Osteoblast (primary cell): ENCODE measurements around the gene PAH. TPM values are rescaled to one million over a fixed set of nuclear protein-coding genes. Genes with fewer than 3 reads are reported as not detected.

Source experiments
- DNase-seq: peaks from one replicate; pipeline ENCODE4 v3.0.0; 2011; ENCODE audit warnings: low spot score, mixed read lengths; ENCODE audit not compliant: insufficient read length; ENCODE audit errors: missing footprints
- H2AFZ ChIP-seq: 2 replicates; pipeline ENCODE4 v1.6.0; 2011; ENCODE audit warnings: mild to moderate bottlenecking, low read length
- H3K27ac ChIP-seq: 2 replicates; pipeline ENCODE4 v1.5.1; 2011; ENCODE audit warnings: mild to moderate bottlenecking, low read depth, low read length, moderate library complexity
- H3K27me3 ChIP-seq: 2 replicates; pipeline ENCODE4 v1.6.0; 2012; ENCODE audit warnings: mild to moderate bottlenecking, control low read depth, inconsistent platforms, low read length, moderate library complexity; ENCODE audit not compliant: insufficient read depth
- H3K36me3 ChIP-seq: 2 replicates; pipeline ENCODE4 v1.5.1; 2011; ENCODE audit warnings: mild to moderate bottlenecking, low read length, control low read depth, moderate library complexity; ENCODE audit not compliant: insufficient read depth
- H3K4me1 ChIP-seq: 2 replicates; pipeline ENCODE4 v1.5.1; 2011; ENCODE audit warnings: mild to moderate bottlenecking, low read length, control low read depth, moderate library complexity; ENCODE audit not compliant: insufficient read depth
- H3K4me2 ChIP-seq: 2 replicates; pipeline ENCODE4 v1.6.0; 2011; ENCODE audit warnings: mild to moderate bottlenecking, low read length; ENCODE audit not compliant: insufficient read depth
- H3K4me3 ChIP-seq: fragments of 200-600 bp; sonication (generic); 3 replicates; pipeline ENCODE4 v1.5.1; 2012; ENCODE audit warnings: mild to moderate bottlenecking, low read length, inconsistent platforms; ENCODE audit not compliant: insufficient read depth
- H3K79me2 ChIP-seq: 2 replicates; pipeline ENCODE4 v1.6.0; 2012; ENCODE audit warnings: mild to moderate bottlenecking, low read length, control low read depth, inconsistent platforms; ENCODE audit not compliant: insufficient read depth
- H3K9me3 ChIP-seq: 2 replicates; pipeline ENCODE4 v1.5.1; 2011; ENCODE audit warnings: low read depth, low read length, control low read depth
- H4K20me1 ChIP-seq: 2 replicates; pipeline ENCODE4 v1.6.0; 2012; ENCODE audit warnings: mild to moderate bottlenecking, low read length, control low read depth; ENCODE audit not compliant: insufficient read depth
- total RNA-seq: library from RNA; depleted of rRNA; stranded (reverse); fragments of >200 nt; gene quantifications from 2 replicates; pipeline ENCODE4 v1.2.3, GENCODE V29; 2012
- TF ChIP-seq, protein P1 (sequence below): IDR thresholded peaks from 2 replicates; pipeline ENCODE4 v1.5.1; 2011; ENCODE audit warnings: mild to moderate bottlenecking, low read depth, low read length, moderate library complexity; ENCODE audit errors: extremely low read depth

The PAH gene
- total RNA-seq, 1 donor = not detected

DNA sequence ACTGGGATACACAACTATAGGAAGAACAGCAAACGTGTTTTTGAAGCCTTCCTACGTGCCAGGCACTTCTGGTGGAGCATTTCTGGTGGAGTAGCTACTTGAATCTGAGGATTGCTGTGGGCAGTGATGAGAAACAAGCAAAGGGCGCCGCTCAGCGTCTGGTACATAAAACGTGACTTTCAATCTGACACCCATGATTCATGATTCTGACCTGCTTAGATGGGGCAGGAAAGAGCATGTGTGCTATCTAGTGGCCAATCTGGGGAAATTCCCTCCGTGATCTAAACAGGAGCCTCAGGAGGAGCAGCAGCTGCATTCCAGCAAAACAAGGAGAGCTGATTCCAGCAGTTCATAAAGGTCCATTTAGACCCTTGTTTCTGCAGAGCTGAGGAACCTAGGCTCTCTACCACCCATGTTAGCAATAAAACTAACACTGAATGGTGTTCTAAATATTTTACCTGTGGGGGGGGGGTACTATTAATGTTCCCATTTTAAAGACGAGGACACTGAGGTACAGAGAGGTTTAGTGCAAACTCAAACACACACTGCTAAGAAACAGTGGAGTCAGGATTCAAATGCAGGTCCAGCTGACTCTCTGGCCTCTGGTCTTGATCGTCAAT is 37.8 kb downstream of the PAH start:
- H3K36me3 ChIP-seq = no peaks in the 10 kb centered on the region
- H3K27ac ChIP-seq = no peak overlapping the region
- H4K20me1 ChIP-seq = no peaks in the 10 kb centered on the region
- no peak overlapping the region for H3K4me3 ChIP-seq
- peak overlapping the region; percentile 62 for H2AFZ ChIP-seq
- H3K4me2 ChIP-seq = peak overlapping the region; percentile 55
- TF ChIP-seq, protein P1, sequence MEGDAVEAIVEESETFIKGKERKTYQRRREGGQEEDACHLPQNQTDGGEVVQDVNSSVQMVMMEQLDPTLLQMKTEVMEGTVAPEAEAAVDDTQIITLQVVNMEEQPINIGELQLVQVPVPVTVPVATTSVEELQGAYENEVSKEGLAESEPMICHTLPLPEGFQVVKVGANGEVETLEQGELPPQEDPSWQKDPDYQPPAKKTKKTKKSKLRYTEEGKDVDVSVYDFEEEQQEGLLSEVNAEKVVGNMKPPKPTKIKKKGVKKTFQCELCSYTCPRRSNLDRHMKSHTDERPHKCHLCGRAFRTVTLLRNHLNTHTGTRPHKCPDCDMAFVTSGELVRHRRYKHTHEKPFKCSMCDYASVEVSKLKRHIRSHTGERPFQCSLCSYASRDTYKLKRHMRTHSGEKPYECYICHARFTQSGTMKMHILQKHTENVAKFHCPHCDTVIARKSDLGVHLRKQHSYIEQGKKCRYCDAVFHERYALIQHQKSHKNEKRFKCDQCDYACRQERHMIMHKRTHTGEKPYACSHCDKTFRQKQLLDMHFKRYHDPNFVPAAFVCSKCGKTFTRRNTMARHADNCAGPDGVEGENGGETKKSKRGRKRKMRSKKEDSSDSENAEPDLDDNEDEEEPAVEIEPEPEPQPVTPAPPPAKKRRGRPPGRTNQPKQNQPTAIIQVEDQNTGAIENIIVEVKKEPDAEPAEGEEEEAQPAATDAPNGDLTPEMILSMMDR = peak; percentile 44
- H3K4me1 ChIP-seq = no peaks in the 10 kb centered on the region
- no peaks in the 10 kb centered on the region for H3K79me2 ChIP-seq
- H3K9me3 ChIP-seq = no peaks in the 10 kb centered on the region
- H3K27me3 ChIP-seq = no peaks in the 10 kb centered on the region
- DNase-seq = no peak

DNA sequence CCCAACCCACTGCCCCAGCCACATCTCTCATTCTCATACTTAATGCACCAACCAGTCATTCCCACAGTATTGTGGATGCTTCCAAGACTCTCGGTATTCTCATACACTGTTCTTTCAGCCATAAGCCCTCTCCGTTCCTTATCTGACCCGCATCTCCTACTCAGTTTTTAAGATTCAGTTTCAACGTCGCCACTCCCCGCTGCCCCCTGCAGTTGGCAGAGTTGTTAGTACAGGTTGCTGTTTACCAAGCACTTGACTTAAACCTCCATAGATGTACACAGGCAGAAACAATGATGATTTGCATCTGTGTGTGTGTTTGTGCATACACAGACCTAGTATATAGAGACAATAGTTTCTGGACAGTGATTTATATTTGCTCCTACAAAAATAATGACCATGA is 40.2 kb downstream of the PAH start:
- no peak overlapping the region for H3K27ac ChIP-seq
- no peaks in the 10 kb centered on the region for H3K79me2 ChIP-seq
- H3K9me3 ChIP-seq = no peaks in the 10 kb centered on the region
- H3K36me3 ChIP-seq = no peaks in the 10 kb centered on the region
- H2AFZ ChIP-seq = no peak overlapping the region
- DNase-seq = no peak
- TF ChIP-seq, protein P1 = no peak
- H4K20me1 ChIP-seq = no peaks in the 10 kb centered on the region
- H3K4me3 ChIP-seq = no peak overlapping the region
- no peaks in the 10 kb centered on the region for H3K4me1 ChIP-seq
- H3K4me2 ChIP-seq = no peak overlapping the region
- no peaks in the 10 kb centered on the region for H3K27me3 ChIP-seq

DNA sequence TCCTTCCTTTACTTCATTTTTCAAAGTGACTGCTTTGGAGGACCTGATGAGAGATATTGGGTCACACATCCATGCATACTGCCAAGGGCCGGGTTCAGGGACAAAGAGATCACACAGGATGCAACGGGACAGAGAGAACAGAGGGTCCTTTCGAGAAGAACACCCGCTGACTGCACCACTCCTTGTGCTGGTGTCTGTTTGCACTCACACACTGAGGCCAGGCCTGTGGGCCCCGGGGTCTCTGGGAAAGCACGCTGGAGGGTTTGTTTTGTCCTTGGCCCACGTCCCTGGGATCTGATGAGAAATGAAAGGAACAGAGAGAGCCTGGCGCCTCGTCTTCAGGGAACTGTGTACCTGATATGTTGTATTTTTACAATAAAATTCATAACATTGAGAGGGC is 42.2 kb downstream of the PAH start:
- Histone ChIP-seq H3K9me3 (no peaks in the 10 kb centered on the region), H3K27me3 (no peaks in the 10 kb centered on the region), H3K27ac (no peak overlapping the region), H3K4me1 (no peaks in the 10 kb centered on the region), H3K4me2 (no peak overlapping the region), H3K79me2 (no peaks in the 10 kb centered on the region), H3K4me3 (no peak overlapping the region), H4K20me1 (no peaks in the 10 kb centered on the region), H3K36me3 (no peaks in the 10 kb centered on the region), H2AFZ (no peak overlapping the region)
- TF ChIP-seq, protein P1 = no peak
- DNase-seq = no peak

DNA sequence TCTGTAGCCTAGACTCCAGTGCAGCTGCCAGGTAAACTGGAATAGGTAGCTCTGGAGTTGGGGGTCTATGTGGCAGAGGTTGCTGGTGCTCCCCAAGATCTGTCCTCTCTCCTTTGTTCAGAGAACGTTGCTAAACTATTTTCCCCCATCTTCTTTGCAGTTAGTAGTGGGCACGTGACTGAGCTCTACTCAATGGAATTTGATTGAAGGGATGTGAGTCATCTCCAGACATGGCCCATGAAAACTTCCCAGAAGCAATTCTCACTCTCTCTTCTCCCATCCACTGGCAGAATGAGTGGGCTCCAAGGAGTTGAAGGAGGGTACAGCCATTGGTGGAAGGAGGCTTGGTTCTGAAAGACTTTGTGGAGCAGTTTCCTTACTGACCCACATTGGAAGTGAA is 44.0 kb downstream of the PAH start:
- DNase-seq = no peak
- Histone ChIP-seq H3K4me3 (no peak overlapping the region), H2AFZ (no peak overlapping the region), H3K79me2 (no peaks in the 10 kb centered on the region), H3K36me3 (no peaks in the 10 kb centered on the region), H4K20me1 (no peaks in the 10 kb centered on the region), H3K27me3 (no peaks in the 10 kb centered on the region), H3K4me1 (no peaks in the 10 kb centered on the region), H3K27ac (no peak overlapping the region), H3K9me3 (no peaks in the 10 kb centered on the region), H3K4me2 (no peak overlapping the region)
- TF ChIP-seq, protein P1 = no peak
